GM23338 (cell line): Measurements from ENCODE around the gene NEURL1B. TPM values are rescaled to one million over a fixed set of nuclear protein-coding genes. Genes with fewer than 3 reads are reported as not detected.

Experiments used
- ATAC-seq: fragments of 200-7000 bp; cut with Tn5 transposase; 3 replicates; pipeline ENCODE4 v1.9.1; 2020
- DNase-seq: peaks from one replicate; pipeline ENCODE4 v3.0.0-alpha.2; 2015; ENCODE audit warnings: low spot score
- H2AFZ ChIP-seq: fragments of 200-600 bp; sonication (generic); 2 replicates; pipeline ENCODE4 v1.8.0; 2016; ENCODE audit warnings: antibody characterized with exemption, mild to moderate bottlenecking, moderate library complexity
- H3F3A ChIP-seq: fragments of 200-600 bp; sonication (generic); replicated peaks from 2 replicates; pipeline ENCODE4 v1.8.0; 2017; ENCODE audit warnings: antibody characterized with exemption, mixed run types, low read depth
- H3K27ac ChIP-seq: fragments of 200-600 bp; sonication (generic); 2 replicates; pipeline ENCODE4 v1.6.1; 2016; ENCODE audit warnings: low read depth
- H3K27me3 ChIP-seq: fragments of 200-600 bp; sonication (generic); 2 replicates; pipeline ENCODE4 v1.8.0; 2016; ENCODE audit warnings: mild to moderate bottlenecking, mixed run types, moderate library complexity; ENCODE audit not compliant: insufficient read depth
- H3K36me3 ChIP-seq: fragments of 200-600 bp; sonication (generic); 2 replicates; pipeline ENCODE4 v1.8.0; 2016; ENCODE audit warnings: mild to moderate bottlenecking; ENCODE audit not compliant: insufficient read depth
- H3K4me1 ChIP-seq: fragments of 200-600 bp; sonication (generic); 2 replicates; pipeline ENCODE4 v1.8.0; 2016; ENCODE audit warnings: mild to moderate bottlenecking, moderate library complexity; ENCODE audit not compliant: insufficient read depth
- H3K4me2 ChIP-seq: fragments of 200-600 bp; sonication (generic); 2 replicates; pipeline ENCODE4 v1.7.1; 2017; ENCODE audit warnings: mixed run types
- H3K4me3 ChIP-seq: fragments of 200-600 bp; sonication (generic); 2 replicates; pipeline ENCODE4 v1.6.1; 2016; ENCODE audit warnings: mixed run types
- H3K79me2 ChIP-seq: fragments of 200-600 bp; sonication (generic); replicated peaks from 2 replicates; pipeline ENCODE4 v1.8.0; 2017; ENCODE audit warnings: mild to moderate bottlenecking; ENCODE audit not compliant: insufficient read depth
- H3K9me2 ChIP-seq: fragments of 200-600 bp; sonication (generic); 2 replicates; pipeline ENCODE4 v1.8.0; 2017; ENCODE audit not compliant: insufficient read depth
- H4K20me1 ChIP-seq: fragments of 200-600 bp; sonication (generic); replicated peaks from 2 replicates; pipeline ENCODE4 v1.8.0; 2017; ENCODE audit warnings: mild to moderate bottlenecking; ENCODE audit not compliant: insufficient read depth
- H3K27ac Mint-ChIP-seq: 2 replicates; pipeline ENCODE4 v1.8.0; 2020; ENCODE audit warnings: inconsistent platforms, mild to moderate bottlenecking, moderate library complexity, mixed read lengths
- H3K27me3 Mint-ChIP-seq: 3 replicates; pipeline ENCODE4 v1.8.0; 2022; ENCODE audit warnings: low read depth, mild to moderate bottlenecking, moderate library complexity, mixed read lengths, inconsistent platforms; ENCODE audit not compliant: insufficient read depth, poor library complexity
- H3K36me3 Mint-ChIP-seq: 3 replicates; pipeline ENCODE4 v1.8.0; 2021; ENCODE audit warnings: low read depth, mild to moderate bottlenecking, inconsistent platforms, moderate library complexity, mixed read lengths
- H3K4me1 Mint-ChIP-seq: 3 replicates; pipeline ENCODE4 v1.8.0; 2020; ENCODE audit warnings: mild to moderate bottlenecking, inconsistent platforms, mixed read lengths
- H3K4me3 Mint-ChIP-seq: 3 replicates; pipeline ENCODE4 v1.8.0; 2021; ENCODE audit warnings: moderate library complexity, mild to moderate bottlenecking, inconsistent platforms, mixed read lengths
- H3K9me3 Mint-ChIP-seq: 3 replicates; pipeline ENCODE4 v1.8.0; 2020; ENCODE audit warnings: moderate library complexity, mild to moderate bottlenecking, inconsistent platforms, mixed read lengths
- CTCF ChIP-seq, 2 experiments: fragments of 200-600 bp in 1 of 2; sonication (generic) in 1 of 2; conservative IDR thresholded peaks; 2 replicates each; pipeline versions ENCODE4 v1.5.1 to v1.6.1; 2016 to 2017; ENCODE audit warnings: antibody characterized with exemption in 2 of 2, low read depth in 2 of 2, mild to moderate bottlenecking in 2 of 2, moderate library complexity in 1 of 2
- ETS1 ChIP-seq: IDR thresholded peaks from 2 replicates; pipeline ENCODE4 v1.6.1; 2016; ENCODE audit warnings: antibody characterized with exemption
- EZH2phosphoT487 ChIP-seq: fragments of 200-600 bp; sonication (generic); IDR thresholded peaks from one replicate; pipeline ENCODE4 v1.8.1; 2018; ENCODE audit warnings: antibody characterized with exemption; ENCODE audit not compliant: unreplicated experiment
- POLR2AphosphoS5 ChIP-seq: IDR thresholded peaks from 2 replicates; pipeline ENCODE4 v1.6.1; 2016; ENCODE audit warnings: antibody characterized with exemption, low read depth
- STAT1 ChIP-seq: IDR thresholded peaks from one replicate; pipeline ENCODE4 v1.6.1; 2016; ENCODE audit warnings: antibody characterized with exemption; ENCODE audit not compliant: unreplicated experiment
- ZNF114 ChIP-seq: fragments of 250-450 bp; sonication (Bioruptor Pico); IDR thresholded peaks from 2 replicates; pipeline ENCODE4 v1.5.0; 2020; ENCODE audit warnings: mild to moderate bottlenecking, moderate library complexity
- polyA plus RNA-seq: library from polyadenylated mRNA; unstranded; fragments of >200 nt; fragmentation: Nextera tagmentation; extraction: Ambion mirVana; gene quantifications from 2 replicates; pipeline ENCODE4 v1.2.1, GENCODE V29; 2016
- total RNA-seq: library from RNA; depleted of rRNA; stranded (reverse); fragments of >200 nt; shearing (Covaris generic); gene quantifications from 2 replicates; pipeline ENCODE4 v1.2.3, GENCODE V29; 2014

The NEURL1B gene
- total and polyA plus RNA-seq, 2 experiments from 2014 or later, result 1.9 to 13.3 TPM

GRCh38 chr5:172638209-172638768, 2.8 kb upstream of the NEURL1B start:
- H3K36me3 ChIP-seq, result no peaks in the 10 kb centered on the region
- DNase-seq, result no peak
- peaks cover 29% of the 10 kb centered on the region for H3K27me3 Mint-ChIP-seq

GRCh38 chr5:172640139-172640538, 924 bp upstream of the NEURL1B start:
- Mint-ChIP-seq H3K4me1 (peaks cover 41% of the 10 kb centered on the region), H3K4me3 (peak overlapping the region; percentile 64), H3K27ac (no peak overlapping the region), H3K9me3 (no peaks in the 10 kb centered on the region), H3K27me3 (peaks cover 34% of the 10 kb centered on the region), H3K36me3 (no peaks in the 10 kb centered on the region)
- DNase-seq, result no peak
- Histone ChIP-seq H3K79me2 (no peaks in the 10 kb centered on the region), H3K27ac (no peak overlapping the region), H3K9me2 (no peaks in the 10 kb centered on the region), H3K4me1 (peaks cover 44% of the 10 kb centered on the region), H3K4me3 (peak overlapping the region; percentile 86), H3K36me3 (no peaks in the 10 kb centered on the region), H3K4me2 (peak overlapping the region; percentile 92), H3K27me3 (peaks cover 28% of the 10 kb centered on the region), H4K20me1 (peaks cover 4% of the 10 kb centered on the region; the same call in 1 of the 2 replicates), H2AFZ (peak overlapping the region; percentile 92; the same call in 1 of the 2 replicates), H3F3A (peaks cover 5% of the 10 kb centered on the region; the same call in 1 of the 2 replicates)
- no peak for ATAC-seq
- TF ChIP-seq ETS1 (no peak), STAT1 (no peak), POLR2AphosphoS5 (no peak), CTCF (conservative IDR thresholded peaks at IDR 0.05; ENCODE audit: low read depth in 2 of 2) (no peak), EZH2phosphoT487 (no peak)

More at GRCh38 chr5:172638209-172638768, 2.8 kb upstream of the NEURL1B start:
- H3K36me3 Mint-ChIP-seq, result no peaks in the 10 kb centered on the region
- Histone ChIP-seq H3K27ac (no peak overlapping the region), H3K27me3 (peaks cover 28% of the 10 kb centered on the region), H4K20me1 (no peaks in the 10 kb centered on the region; the same call in 1 of the 2 replicates), H3K4me2 (no peak overlapping the region), H3K4me3 (no peak overlapping the region), H3K4me1 (peaks cover 31% of the 10 kb centered on the region), H3K9me2 (no peaks in the 10 kb centered on the region), H3K79me2 (no peaks in the 10 kb centered on the region), H3F3A (peaks cover 5% of the 10 kb centered on the region; the same call in 1 of the 2 replicates), H2AFZ (no peak overlapping the region)
- no peak overlapping the region for H3K4me3 Mint-ChIP-seq
- peaks cover 25% of the 10 kb centered on the region for H3K4me1 Mint-ChIP-seq
- no peaks in the 10 kb centered on the region for H3K9me3 Mint-ChIP-seq
- H3K27ac Mint-ChIP-seq, result no peak overlapping the region
- ATAC-seq, result no peak
- TF ChIP-seq CTCF (conservative IDR thresholded peaks at IDR 0.05; ENCODE audit: low read depth in 2 of 2), result no peak
- TF ChIP-seq POLR2AphosphoS5, result no peak
- no peak for TF ChIP-seq ZNF114 (CRISPR knock-in tag)
- TF ChIP-seq EZH2phosphoT487, result no peak
